ENCODE data around the gene NSD2.
A peak's percentile ranks its signal among the peaks of the same experiment; 100 is the strongest.
"Not testable (repeated sequence)": the region's sequence is repeated elsewhere in the genome, so short reads cannot be mapped to it uniquely, and the experiment has no call there.

The NSD2 gene

GRCh38 chr4:1842339-1842895, 28.8 kb upstream of the NSD2 start:
- no peak for DNase-seq

- DNase-seq = no peak
Measured at GRCh38 chr4:1842993-1843448, 28.2 kb upstream of the NSD2 start.

GRCh38 chr4:1843852-1844251, 27.3 kb upstream of the NSD2 start:
- DNase-seq = no peak

GRCh38 chr4:1844618-1845017, 26.6 kb upstream of the NSD2 start:
- DNase-seq = not testable (repeated sequence)

GRCh38 chr4:1846580-1846979, 24.6 kb upstream of the NSD2 start:
- DNase-seq = no peak

GRCh38 chr4:1850276-1850675, 20.9 kb upstream of the NSD2 start:
- no peak for DNase-seq

- DNase-seq = no peak
Measured at GRCh38 chr4:1851160-1851559, 20.0 kb upstream of the NSD2 start.

- no peak for DNase-seq
Measured at GRCh38 chr4:1851575-1852410, 19.4 kb upstream of the NSD2 start.

- DNase-seq = no peak
Measured at GRCh38 chr4:1852904-1853623, 18.1 kb upstream of the NSD2 start.

GRCh38 chr4:1854752-1855151, 16.4 kb upstream of the NSD2 start:
- no peak for DNase-seq

- peak; percentile 15 for DNase-seq
Measured at GRCh38 chr4:1855333-1856070, 15.7 kb upstream of the NSD2 start.

GRCh38 chr4:1856071-1856942, 14.9 kb upstream of the NSD2 start, which contains the start of gene LETM1:
LETM1 (minus strand) TSS chr4:1856156; CDS start chr4:1855950, 206 bp downstream.
- peak; percentile 91 for DNase-seq

- DNase-seq = no peak
Measured at GRCh38 chr4:1856943-1857699, 14.1 kb upstream of the NSD2 start.

GRCh38 chr4:1857931-1858330, 13.3 kb upstream of the NSD2 start:
- DNase-seq = no peak

GRCh38 chr4:1859389-1859753, 11.8 kb upstream of the NSD2 start:
- no peak for DNase-seq

- DNase-seq = no peak
Measured at GRCh38 chr4:1862055-1862911, 8.9 kb upstream of the NSD2 start.

GRCh38 chr4:1862961-1863296, 8.3 kb upstream of the NSD2 start:
- DNase-seq = no peak

- DNase-seq = no peak
Measured at GRCh38 chr4:1863297-1864033, 7.7 kb upstream of the NSD2 start.
